ENCODE measurements around the gene TIFAB.

Gene TIFAB

DNA sequence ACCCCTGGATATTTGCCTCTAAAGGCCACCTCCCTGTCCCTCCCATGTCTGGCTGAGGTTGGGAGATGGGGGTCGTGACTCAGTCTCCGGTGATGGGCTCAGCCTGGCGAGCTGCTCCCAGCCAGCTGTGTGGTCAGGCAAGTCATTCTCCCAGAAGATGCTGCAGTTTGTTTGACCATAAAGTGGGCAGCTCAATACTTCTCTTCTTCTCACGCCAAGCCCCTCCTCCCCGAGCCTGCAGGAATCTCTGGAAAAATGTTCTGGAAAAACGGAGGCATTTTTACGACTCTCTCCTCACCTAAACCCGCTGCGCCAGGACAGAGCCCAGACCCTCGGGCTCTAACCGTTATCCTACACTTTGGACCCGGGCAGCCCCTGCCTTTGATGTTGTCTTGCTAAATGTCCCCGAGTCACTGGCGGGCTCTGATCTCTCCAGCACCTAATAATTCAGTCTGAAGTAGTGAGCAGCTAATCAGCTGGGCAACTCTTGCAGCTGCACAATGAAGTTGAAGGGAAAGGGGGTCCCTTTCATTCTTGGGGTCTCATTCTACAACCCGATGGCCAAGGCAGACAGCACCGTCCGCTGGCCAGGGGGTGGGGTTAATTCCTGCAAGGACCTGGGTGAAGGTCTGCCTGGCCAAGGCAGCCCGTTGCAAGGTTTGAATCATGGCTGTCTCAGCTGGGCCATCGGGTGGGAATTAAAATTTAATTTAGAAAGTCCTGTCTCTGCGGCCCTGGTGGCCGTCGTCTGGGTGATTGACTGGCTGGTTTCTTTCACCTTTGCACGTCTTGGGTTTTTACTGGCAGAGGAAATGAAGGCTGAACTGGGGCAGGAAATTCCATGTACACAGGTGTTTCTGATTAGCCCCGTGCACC lies 17.3 kb downstream of the TIFAB start:
- Mint-ChIP-seq H3K4me1 (ENCODE audit: low read depth) (no peaks in the 10 kb centered on the region), H3K27me3 (peaks cover 10% of the 10 kb centered on the region), H3K27ac (no peak overlapping the region), H3K36me3 (ENCODE audit: low read depth) (no peaks in the 10 kb centered on the region), H3K9me3 (no peaks in the 10 kb centered on the region), H3K4me3 (no peak overlapping the region)

DNA sequence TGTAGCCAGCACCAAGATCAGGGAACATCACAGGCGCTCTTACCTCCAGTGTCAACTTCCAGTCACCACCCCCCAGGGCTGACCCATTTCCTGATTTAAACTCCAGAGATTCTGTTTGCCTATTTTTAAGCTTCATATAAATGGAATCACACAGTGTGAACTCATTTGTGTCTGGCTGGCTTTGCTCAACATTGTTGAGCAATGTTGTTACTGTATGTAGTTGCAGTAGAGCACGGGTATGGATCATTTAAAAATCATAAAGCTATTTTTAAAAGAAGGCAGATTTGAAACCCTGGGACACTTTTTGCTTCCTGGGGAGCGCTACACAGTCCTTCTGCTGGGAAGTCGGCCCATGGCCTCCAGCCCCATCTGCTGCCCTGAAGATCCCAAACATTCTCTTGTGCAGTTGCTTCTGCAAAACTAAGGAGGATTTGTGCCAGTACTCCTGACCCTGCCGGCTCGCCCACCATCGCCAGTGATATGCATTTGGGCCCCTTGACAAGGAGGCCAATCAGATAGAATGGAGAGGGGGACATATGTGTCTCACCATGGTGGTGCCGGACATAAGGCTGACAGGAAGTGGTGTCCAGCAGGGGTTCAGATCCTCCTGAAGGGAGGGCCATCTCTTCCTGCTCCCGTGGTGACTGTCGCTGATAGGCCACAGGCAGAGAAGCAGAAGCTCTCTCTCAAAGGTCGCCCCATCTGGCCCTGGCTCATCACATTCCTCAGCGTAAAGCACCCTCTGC lies 18.3 kb downstream of the TIFAB start:
- peaks cover 10% of the 10 kb centered on the region for H3K27me3 Mint-ChIP-seq

DNA sequence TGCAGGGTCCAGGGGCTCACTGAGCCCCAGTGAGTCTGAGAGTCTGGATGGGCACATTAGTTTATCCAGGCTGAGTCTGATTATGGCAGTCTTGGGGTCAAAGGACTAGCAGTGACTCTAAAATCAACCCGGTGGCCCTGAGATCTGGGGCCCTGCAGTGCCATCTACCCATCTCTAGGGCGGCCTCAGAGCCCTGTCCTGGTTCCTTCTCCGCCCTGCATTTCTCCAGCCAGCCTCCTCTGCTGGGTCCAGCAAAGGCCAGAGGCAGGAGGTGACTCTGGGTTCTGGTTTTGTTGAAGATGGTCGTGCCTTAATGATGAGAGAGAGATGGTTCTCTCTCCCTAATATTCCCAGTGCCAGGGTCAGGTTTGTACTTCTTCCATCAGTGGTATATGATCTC lies 20.0 kb downstream of the TIFAB start:
- H3K4me3 Mint-ChIP-seq = no peak overlapping the region
- H3K9me3 Mint-ChIP-seq = no peaks in the 10 kb centered on the region
- no peaks in the 10 kb centered on the region for H3K4me1 Mint-ChIP-seq (ENCODE audit: low read depth)
- no peak overlapping the region for H3K27ac Mint-ChIP-seq
- H3K36me3 Mint-ChIP-seq (ENCODE audit: low read depth) = no peaks in the 10 kb centered on the region
- peaks cover 10% of the 10 kb centered on the region for H3K27me3 Mint-ChIP-seq

More for the DNA sequence above, 18.3 kb downstream of the TIFAB start:
- no peak overlapping the region for H3K4me3 Mint-ChIP-seq
- H3K9me3 Mint-ChIP-seq = no peaks in the 10 kb centered on the region
- no peak overlapping the region for H3K27ac Mint-ChIP-seq
- H3K4me1 Mint-ChIP-seq (ENCODE audit: low read depth) = no peaks in the 10 kb centered on the region
- no peaks in the 10 kb centered on the region for H3K36me3 Mint-ChIP-seq (ENCODE audit: low read depth)

DNA sequence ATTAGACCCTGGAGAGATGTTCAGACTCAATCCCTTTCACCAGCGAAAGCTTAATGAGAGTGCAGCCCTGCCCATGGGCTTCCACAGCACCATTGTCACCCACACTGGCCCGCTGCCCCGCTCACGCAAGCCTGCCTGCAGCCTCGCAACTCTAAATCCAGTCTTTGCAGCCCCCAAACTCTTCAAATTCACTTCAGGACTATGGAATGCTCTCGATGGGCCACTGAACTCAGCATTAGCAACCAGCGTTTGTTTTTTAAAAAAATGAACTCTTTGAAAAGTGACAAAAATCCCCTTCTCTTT lies 22.1 kb downstream of the TIFAB start:
- Mint-ChIP-seq H3K4me1 (ENCODE audit: low read depth) (peaks cover 4% of the 10 kb centered on the region), H3K9me3 (no peaks in the 10 kb centered on the region), H3K4me3 (no peak overlapping the region), H3K27ac (no peak overlapping the region), H3K27me3 (peaks cover 5% of the 10 kb centered on the region), H3K36me3 (ENCODE audit: low read depth) (no peaks in the 10 kb centered on the region)

DNA sequence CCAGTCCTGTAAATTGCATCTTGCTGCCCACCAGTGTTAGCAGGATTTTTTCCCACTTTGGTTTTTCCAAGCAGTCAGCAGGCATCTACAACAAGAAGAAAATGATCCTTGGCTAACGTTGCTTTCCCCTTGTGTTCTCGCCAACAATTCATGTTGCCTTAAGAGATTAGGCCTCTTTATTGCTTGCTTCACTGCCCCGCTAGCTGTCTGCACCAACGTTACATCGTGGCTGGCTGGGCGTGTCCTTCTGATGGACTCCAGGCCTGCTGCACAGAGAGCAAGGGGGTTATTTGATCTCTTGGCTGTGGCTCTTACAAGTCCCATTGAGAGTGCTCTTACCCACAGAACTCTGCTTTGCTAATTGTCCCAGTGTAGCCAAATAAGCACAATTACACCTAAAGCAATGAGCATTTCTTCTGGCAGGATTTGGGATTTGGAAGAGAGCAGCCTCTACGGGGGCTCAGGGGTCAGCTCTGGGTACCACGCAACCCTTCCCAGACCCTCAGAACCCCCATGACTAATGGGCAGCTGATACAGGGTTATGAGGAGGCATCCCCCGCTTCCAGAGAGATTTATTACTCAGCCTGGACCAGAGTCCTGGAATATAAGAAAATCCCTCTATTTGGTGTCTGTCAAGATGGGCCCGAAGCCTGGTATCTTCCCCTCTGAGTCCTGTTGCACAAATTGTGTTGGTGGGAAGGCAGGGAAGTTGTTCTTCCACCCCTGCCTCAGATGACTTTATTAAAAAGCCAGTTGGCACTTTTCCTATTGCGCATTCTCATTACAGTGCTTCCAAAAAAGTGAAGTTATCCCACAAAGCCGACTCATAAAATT lies 22.6 kb downstream of the TIFAB start:
- Mint-ChIP-seq H3K4me1 (ENCODE audit: low read depth) (peaks cover 4% of the 10 kb centered on the region), H3K4me3 (no peak overlapping the region), H3K9me3 (no peaks in the 10 kb centered on the region), H3K36me3 (ENCODE audit: low read depth) (no peaks in the 10 kb centered on the region), H3K27ac (no peak overlapping the region), H3K27me3 (peaks cover 4% of the 10 kb centered on the region)

DNA sequence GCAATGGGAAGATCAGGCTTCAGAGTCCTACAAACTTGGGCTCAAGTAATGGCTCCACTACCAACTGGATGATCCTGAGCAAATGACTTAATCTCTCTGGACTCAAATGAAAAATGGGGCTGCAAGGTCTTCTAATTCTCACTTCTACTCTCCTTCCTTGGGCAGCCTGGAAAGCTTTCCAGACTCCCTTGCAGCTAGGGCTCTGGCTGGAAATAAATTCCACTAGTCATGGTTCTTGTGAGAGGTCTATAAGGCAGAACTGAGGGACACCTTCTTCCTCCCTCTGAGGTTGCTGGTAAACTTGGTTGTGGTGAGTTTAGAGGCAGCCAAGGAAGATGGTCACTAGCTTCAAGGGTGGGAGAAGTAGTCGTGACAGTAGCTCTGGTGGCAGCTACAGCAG lies 23.6 kb downstream of the TIFAB start:
- H3K9me3 Mint-ChIP-seq = no peaks in the 10 kb centered on the region
- H3K27me3 Mint-ChIP-seq = peaks cover 8% of the 10 kb centered on the region
- H3K4me1 Mint-ChIP-seq (ENCODE audit: low read depth) = peaks cover 4% of the 10 kb centered on the region
- H3K4me3 Mint-ChIP-seq = no peak overlapping the region
- no peaks in the 10 kb centered on the region for H3K36me3 Mint-ChIP-seq (ENCODE audit: low read depth)
- H3K27ac Mint-ChIP-seq = no peak overlapping the region

DNA sequence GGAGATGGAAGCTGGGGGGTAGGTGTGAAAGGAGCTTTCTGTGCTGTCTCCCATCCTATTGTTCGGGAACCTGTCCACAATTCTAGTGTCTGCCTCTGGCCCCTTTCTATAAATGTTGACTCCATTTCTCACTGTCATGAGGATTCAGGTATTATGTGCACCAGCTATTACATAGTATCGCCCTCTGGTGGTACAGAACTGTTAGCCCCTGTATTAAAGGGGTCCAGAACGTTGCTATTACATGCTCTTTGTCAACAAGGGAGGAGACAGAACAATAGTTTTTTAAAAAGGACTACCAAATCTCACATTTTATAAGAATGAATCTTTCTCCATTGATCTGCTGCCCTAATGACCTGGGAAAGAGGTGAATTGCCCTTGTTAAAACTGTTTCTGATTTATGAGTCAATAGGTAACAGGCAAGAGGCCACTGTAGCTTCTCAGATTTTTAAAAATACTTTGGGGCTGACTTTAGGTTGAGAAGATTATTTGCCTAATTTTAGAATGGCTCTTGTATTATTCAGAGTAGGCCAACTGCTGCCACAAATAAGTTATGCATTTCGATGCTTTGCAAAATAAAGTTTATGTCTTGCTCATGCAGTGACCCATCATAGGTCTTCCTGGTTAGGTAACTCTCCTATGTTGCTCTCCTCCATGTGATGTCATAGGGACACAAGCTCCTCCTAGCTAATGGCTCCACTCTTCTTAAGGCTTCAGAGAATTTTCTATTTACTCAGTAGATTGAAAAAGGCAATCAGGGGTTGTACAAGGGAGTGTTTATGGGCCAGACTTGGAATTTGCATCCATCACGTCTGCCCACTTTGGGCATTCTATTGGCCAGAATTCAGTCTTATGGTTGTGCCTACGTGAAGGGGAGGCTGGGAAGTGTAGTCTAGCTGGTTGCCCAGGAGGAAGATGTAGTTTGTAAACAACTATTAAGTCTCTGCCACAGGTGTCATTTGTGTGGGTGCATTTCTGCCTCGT lies 25.8 kb downstream of the TIFAB start:
- Mint-ChIP-seq H3K4me3 (no peak overlapping the region), H3K9me3 (no peaks in the 10 kb centered on the region), H3K27ac (no peak overlapping the region), H3K4me1 (ENCODE audit: low read depth) (peaks cover 4% of the 10 kb centered on the region), H3K27me3 (peaks cover 20% of the 10 kb centered on the region), H3K36me3 (ENCODE audit: low read depth) (no peaks in the 10 kb centered on the region)

DNA sequence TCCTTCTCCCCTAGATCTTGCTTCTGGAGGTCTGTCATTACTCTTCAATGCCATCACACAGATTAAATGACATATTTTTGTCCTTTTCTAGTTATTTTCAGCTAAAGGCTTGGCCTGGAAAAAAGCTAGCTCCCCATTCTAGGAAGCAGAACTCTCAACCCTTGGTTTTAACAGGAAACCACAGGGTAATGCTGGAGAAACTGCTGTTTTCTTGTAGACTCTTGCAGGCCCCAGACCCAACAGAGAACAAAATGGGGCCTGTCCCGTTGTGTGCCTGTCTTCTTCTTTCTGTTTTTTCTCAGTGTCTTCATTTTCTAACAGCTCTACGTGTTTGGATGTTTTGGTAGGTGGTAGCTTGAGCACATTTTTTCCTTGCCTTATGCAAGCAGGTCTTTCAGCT lies 26.5 kb downstream of the TIFAB start:
- Mint-ChIP-seq H3K4me3 (no peak overlapping the region), H3K27ac (no peak overlapping the region), H3K9me3 (no peaks in the 10 kb centered on the region), H3K27me3 (peaks cover 27% of the 10 kb centered on the region), H3K36me3 (ENCODE audit: low read depth) (no peaks in the 10 kb centered on the region), H3K4me1 (ENCODE audit: low read depth) (peaks cover 4% of the 10 kb centered on the region)

DNA sequence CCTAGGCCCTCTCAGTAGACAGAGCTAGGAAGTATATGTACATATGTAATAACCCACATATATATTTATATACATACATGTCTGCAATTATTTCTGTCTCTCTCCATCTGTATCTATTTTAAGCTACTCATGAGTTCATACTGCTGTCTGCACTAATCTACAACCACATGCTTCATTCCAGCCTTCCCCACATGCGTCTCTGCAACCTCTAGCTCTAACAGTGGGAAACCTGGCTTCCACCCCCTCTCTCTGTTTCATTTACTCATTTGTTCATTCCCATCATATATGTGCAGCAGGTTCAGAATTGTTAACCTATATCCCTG lies 28.3 kb downstream of the TIFAB start:
- Mint-ChIP-seq H3K4me3 (no peak overlapping the region), H3K36me3 (ENCODE audit: low read depth) (no peaks in the 10 kb centered on the region), H3K27ac (no peak overlapping the region), H3K27me3 (peaks cover 42% of the 10 kb centered on the region), H3K9me3 (peaks cover 8% of the 10 kb centered on the region), H3K4me1 (ENCODE audit: low read depth) (peaks cover 4% of the 10 kb centered on the region)

DNA sequence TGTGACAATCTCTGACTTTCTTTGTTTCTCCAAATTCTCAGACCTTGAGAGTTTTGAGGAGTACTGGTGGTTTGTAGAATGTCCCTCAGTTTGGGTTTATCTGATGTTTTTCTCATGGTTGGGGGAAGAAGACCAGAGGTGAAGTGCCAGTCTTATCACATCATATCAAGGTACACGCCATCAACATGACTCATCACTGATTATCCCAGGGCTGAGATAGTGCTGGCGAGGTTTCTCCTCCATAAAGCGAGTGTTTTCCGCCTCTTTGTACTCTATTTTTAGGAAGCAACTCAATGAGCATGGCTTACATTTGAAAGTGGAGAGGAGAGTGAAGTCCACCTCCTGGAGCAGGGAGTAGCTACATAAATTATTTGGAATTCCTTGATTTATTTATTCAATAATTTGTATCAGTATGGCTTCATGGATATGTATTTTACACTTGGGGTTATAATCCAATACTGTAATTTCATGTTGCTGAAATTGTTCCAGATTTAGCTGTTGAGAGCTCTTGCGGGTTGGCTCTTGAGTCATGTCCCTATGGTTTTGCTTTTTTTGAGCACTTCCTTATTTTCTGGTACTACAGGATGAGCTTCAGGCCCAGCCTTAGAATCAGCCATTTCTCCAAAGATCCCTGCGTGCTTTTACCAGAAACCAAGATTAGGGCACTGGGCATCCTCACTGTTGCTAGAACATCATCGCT lies 28.9 kb downstream of the TIFAB start:
- H3K27me3 Mint-ChIP-seq = peaks cover 47% of the 10 kb centered on the region
- no peaks in the 10 kb centered on the region for H3K36me3 Mint-ChIP-seq (ENCODE audit: low read depth)
- H3K27ac Mint-ChIP-seq = no peak overlapping the region
- H3K4me1 Mint-ChIP-seq (ENCODE audit: low read depth) = peaks cover 4% of the 10 kb centered on the region
- H3K4me3 Mint-ChIP-seq = no peak overlapping the region
- peaks cover 8% of the 10 kb centered on the region for H3K9me3 Mint-ChIP-seq

DNA sequence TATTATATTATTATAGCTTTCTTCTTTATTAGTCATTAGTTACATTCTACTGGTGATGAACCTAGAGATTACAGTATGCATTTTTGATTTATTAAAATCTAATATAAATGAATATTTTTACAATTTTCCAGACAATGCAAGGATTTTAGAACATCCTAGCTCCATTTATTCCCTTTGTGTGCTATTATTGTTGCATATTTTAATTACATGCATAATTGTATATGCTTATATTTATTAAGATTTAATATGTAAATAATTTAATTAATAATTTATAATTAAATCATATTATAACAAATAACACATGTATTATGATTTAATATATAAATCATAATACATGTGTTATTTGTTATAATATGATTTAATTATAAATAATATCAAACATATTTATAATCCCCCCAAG lies 29.7 kb downstream of the TIFAB start:
- no peak overlapping the region for H3K4me3 Mint-ChIP-seq
- H3K27ac Mint-ChIP-seq = no peak overlapping the region
- peaks cover 8% of the 10 kb centered on the region for H3K9me3 Mint-ChIP-seq
- H3K36me3 Mint-ChIP-seq (ENCODE audit: low read depth) = no peaks in the 10 kb centered on the region
- H3K4me1 Mint-ChIP-seq (ENCODE audit: low read depth) = peaks cover 4% of the 10 kb centered on the region
- peaks cover 55% of the 10 kb centered on the region for H3K27me3 Mint-ChIP-seq

DNA sequence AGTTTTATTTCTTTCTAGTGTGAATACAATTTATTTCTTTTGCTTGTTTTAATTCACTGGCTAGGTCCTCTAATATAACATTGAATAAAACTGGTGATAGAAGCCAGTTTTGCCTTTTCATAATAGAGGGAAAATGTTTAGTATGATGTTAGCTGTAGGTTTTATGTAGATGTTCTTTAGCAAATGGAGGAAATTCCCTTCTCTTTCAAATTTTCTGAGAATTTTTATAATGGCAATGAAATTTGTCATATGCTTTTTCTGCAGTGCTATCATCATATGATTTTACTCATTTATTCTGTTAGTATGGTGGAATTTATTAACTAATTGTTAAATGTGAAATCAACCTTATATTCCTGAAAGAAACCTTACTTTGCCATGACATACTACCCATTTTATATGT lies 35.1 kb downstream of the TIFAB start:
- Mint-ChIP-seq H3K4me3 (no peak overlapping the region), H3K9me3 (peaks cover 8% of the 10 kb centered on the region), H3K4me1 (ENCODE audit: low read depth) (no peaks in the 10 kb centered on the region), H3K36me3 (ENCODE audit: low read depth) (no peaks in the 10 kb centered on the region), H3K27ac (no peak overlapping the region), H3K27me3 (peaks cover 46% of the 10 kb centered on the region)

DNA sequence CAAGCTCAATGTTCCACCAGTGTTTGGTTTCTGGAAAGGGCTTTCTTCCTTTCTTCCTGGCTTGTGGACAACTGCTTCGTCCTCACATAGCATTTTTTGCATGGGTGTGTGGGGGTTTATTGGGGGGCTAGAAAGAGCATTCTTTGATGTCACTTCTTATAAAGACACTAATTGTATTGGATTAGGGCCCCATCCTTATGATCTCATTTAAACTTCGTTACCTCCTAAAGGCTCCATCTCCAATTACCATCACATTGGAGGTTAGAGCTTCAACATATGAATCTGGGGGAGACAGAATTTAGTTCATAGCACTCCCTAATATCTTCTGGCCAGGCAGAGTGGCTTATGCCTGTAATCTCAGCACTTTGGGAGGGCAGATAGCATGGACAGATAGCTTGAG lies 47.1 kb downstream of the TIFAB start:
- peaks cover 12% of the 10 kb centered on the region for H3K27me3 Mint-ChIP-seq
- H3K9me3 Mint-ChIP-seq = no peaks in the 10 kb centered on the region
- H3K36me3 Mint-ChIP-seq (ENCODE audit: low read depth) = no peaks in the 10 kb centered on the region
- peaks cover 10% of the 10 kb centered on the region for H3K4me1 Mint-ChIP-seq (ENCODE audit: low read depth)
- H3K27ac Mint-ChIP-seq = no peak overlapping the region
- no peak overlapping the region for H3K4me3 Mint-ChIP-seq

DNA sequence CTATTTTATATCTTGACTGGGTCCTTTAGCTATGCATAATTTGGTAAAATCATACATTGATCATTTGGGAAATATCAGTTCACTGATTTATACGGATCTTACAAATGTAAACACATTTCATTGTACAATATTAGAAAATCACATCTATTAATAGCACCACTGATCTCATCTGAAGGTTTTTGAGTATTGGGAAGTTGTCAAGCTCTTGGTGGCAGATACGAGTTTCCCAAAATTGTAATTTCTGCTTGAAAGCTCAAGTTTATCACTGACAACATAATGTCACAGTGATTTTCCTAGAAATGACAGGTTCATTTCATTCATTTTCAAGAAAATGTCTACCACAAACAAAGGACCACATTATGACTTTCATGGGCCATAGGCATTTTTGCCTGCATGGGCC lies 50.1 kb downstream of the TIFAB start:
- Mint-ChIP-seq H3K27ac (no peak overlapping the region), H3K27me3 (peaks cover 7% of the 10 kb centered on the region), H3K36me3 (ENCODE audit: low read depth) (peaks cover 9% of the 10 kb centered on the region), H3K4me1 (ENCODE audit: low read depth) (peaks cover 29% of the 10 kb centered on the region), H3K4me3 (no peak overlapping the region), H3K9me3 (no peaks in the 10 kb centered on the region)

Measured in stimulated activated naive CD8-positive, alpha-beta T cell treated with anti-CD3 and anti-CD28 coated beads, Interleukin-15, Interleukin-2, amounts not matched to agents 100 ng/mL and 50 ng/mL, for 24 hours (primary cell).